CD4-positive, alpha-beta T cell treated with Interleukin-12 subunit alpha and Interleukin-12 subunit beta, for 1 hour (primary cell): ENCODE measurements around the gene HARBI1.
A peak's percentile ranks its signal among the peaks of the same experiment; 100 is the strongest.

Source experiments
- DNase-seq: peaks from one replicate; pipeline ENCODE4 v3.0.0-alpha.2; 2020

Gene HARBI1

DNA sequence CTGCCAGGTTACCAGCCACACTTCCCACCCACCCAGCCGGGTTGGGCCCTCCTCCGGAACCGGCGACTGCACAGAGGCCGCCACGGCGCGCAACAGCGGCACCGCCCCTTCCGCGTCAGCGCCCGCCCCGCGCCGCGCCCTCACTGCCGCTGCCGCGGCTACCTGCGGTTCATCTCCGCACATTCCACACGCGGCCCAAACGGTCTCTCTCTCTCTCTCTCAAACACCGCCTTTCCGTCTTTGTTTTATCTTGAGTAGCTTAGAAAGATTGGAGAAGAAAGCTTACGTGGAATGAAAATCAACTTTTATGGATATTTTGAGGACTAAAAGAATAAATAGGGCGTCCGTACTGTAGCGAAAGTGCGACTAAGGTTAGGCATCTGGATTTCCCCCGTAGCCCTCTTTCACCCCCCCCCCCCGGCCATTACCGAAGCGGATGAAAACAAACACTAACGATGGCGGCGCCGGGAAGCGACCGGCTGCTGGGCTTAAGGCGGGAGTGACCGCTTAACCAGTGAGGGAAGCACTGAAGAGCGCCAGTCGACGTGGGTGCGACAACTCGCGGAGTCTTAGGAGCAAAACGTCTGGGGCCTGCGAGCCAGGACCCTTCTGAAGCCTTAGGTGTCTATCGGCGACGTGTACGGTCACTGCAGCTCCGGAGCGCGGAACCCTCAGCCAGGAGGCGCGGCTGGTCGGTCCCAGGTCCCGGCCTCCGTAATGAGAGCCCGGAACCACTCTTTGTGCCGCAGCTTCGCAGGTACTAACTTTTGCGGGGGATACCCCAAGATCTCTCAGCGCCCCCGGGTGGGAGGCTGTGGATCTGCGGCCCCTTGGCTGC, at the start of gene HARBI1, which contains the start of gene ATG13:
Gene HARBI1, minus strand, starts transcription at position 94 of the 838 bp plus-strand sequence. CDS start 990 bp downstream, outside the sequence.
Gene ATG13, plus strand, starts transcription at position 420 of the 838 bp plus-strand sequence. CDS start 26,739 bp downstream, outside the sequence.
- peak; percentile 94 for DNase-seq

DNA sequence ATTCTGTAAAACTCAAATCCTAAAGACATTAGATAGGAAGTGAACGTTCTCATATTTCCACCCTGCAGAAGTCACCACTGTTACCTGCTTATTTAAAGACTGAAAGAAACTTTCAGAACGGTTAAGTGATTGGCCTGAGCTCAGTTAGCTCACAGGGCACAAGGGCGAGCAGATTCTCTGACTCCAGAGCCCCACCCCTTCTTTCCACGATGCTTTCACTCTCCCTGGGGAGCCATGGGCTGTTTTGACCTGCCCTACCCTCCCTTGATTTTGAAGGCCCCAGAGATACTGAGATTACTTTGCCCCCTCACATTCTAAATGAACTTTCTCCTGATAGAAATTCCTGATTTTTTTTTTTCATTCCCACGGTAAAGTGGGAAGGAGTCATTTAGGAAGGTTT, 49.5 kb upstream of the HARBI1 start:
- no peak for DNase-seq

DNA sequence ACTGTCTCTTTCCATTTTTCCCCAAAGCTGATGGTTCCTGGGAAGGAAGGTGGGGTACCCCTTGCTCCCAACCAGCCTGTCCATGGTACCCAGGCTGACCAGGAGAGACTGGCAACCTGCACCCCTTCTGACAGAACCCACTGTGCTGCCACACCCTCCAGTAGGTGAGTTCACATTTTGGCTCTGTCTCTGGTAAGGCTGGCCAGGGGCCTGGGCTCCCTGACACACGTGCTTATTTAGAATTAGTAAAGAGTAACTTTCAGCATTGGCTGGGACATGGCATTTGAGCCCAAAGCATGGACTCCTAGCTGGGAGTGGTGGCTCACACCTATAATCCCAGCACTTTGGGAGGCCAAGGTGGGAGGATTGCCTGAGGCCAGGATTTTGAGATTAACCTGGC, 48.3 kb upstream of the HARBI1 start:
- DNase-seq, result no peak

GRCh38 chr11:46664612-46665011, 47.6 kb upstream of the HARBI1 start:
- DNase-seq, result no peak

DNA sequence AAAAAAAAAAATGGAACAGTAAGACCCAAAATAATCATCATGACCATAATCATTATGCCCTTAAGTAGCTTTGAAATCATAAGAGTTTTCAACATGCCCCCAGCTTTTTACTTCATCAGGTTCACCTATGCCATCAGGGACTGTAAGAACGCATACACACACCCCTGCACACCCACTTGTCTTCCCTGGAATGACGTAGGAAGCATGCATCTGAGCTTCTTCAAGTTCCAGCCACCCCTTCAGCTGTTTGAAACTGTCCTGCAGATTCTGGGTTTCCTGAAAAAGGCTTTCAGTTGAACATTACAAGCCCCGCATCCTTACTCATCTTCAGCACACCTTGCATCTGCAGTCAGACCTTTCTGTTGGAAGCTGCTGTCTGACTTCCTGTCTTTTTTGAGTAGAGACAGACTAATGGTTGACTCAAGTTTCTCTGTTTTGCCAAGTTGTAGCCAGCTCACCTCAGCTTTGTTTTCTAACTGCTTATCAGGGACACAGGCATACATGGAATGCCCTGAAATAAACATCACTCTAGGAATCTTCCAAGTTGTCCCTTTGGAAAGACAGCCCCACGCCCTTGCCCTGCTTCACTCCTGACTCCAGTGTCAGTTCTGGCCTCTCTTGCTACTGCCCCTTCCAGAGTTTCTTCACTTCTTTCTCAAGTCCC, 46.4 kb upstream of the HARBI1 start:
- no peak for DNase-seq

DNA sequence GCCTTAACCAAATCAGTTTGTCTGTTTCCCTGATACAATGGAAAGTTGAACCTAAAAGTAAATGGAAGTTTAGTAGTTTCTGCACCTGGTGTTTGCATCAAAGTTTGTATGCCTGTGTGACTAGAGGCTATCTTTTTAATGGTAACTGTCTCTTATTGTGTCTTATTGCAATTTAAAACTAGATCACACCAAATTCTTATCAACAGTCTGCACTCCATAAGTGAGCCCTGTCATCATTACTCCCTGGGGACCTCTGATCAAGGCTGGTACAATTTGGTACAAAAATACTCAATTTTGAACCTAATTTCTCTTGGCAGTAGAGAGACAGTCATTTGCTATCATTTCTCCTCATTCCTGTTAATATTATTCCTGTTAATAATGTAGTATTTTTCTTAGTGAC, 45.3 kb upstream of the HARBI1 start:
- no peak for DNase-seq

GRCh38 chr11:46661836-46662235, 44.8 kb upstream of the HARBI1 start:
- no peak for DNase-seq

DNA sequence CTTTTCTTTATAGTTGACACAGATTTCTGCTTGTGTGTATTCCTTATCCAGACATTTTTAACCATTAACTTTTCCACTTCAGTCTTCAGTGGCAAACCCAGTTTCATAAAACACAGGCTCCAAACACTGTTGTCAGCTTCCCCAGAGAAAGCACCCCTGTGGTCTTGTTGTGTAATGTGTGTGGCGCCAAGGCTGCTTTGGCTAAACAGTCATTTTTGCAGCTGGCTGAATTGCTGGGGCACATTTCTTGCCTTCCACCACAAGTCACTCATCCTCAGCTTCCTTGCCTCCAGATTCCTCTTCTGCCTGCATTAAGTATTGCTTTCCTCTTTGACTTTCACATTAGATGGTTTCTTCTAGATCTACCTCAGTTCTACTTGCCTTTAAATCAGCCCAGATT, 42.9 kb upstream of the HARBI1 start:
- DNase-seq, result no peak

DNA sequence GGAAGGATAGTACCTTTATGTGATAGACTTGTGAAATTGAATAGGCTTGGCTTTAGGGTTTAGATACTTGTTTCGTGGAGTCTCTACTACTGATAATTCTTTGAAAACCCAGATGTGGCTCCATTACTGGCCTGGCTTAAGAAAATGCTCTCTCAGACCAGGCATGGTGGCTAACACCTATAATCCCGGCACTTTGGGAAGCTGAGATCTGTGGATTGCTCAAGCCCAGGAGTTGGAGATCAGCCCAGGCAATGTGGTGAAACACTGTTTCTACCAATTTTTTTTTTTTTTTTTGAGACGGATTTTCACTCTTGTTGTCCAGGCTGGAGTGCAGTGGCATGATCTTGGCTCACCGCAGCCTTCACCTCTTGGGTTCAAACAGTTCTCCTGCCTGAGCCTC, 41.2 kb upstream of the HARBI1 start:
- DNase-seq, result no peak

- no peak for DNase-seq
Measured at GRCh38 chr11:46657186-46657585, 40.2 kb upstream of the HARBI1 start.

DNA sequence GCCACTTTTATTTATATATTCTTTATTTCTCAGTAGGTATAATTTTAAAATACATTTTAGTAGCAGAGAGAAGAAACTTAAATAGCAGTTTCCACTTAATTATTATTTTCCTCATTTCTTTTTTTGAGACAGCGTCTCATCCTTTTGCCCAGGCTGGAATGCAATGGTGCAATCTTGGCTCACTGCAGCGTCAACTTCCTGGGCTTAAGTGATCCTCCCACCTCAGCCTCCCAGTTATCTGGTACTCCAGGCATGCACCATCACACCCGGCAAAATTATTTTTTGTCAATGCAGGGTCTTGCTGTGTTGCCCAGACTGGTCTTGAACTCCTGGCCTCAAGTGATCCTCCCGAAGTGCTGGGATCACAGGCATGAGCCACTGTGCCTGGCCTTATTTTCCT, 38.6 kb upstream of the HARBI1 start:
- no peak for DNase-seq

DNA sequence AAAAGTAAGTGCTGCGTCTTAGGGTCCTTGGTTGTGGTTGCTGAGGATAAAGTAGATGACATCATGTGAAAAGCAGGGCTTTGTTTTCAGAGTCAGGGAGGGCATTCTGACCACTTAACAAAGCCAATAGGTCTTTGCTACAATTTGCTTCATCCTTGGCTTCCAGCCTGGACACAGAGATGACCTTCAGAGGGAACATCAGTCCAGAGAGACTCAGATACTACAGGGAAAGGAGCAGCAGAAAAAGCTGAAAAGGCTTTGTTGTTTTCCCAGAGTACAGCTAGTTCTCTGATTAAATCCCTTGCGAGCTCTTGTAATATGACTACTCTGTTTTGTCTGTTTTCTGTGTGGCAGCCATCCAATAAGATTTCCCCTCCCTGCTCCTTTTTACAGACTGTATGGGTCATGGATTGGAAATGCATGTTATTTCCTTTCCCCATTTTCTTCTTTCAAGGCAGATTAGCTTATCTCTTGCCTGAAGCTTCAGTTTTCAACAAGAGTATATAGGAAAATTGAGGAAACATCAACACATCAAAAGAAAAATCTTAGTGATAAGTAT, 32.2 kb upstream of the HARBI1 start:
- no peak for DNase-seq

- no peak for DNase-seq
Measured at GRCh38 chr11:46643986-46644385, 27.0 kb upstream of the HARBI1 start.

- no peak for DNase-seq
Measured at GRCh38 chr11:46643531-46643930, 26.5 kb upstream of the HARBI1 start.

GRCh38 chr11:46642627-46643335, 25.8 kb upstream of the HARBI1 start:
- DNase-seq, result no peak

- DNase-seq, result no peak
Measured at GRCh38 chr11:46641639-46642038, 24.6 kb upstream of the HARBI1 start.

GRCh38 chr11:46640036-46640788, 23.2 kb upstream of the HARBI1 start:
- no peak for DNase-seq

GRCh38 chr11:46639197-46639839, 22.3 kb upstream of the HARBI1 start:
- DNase-seq, result no peak

- DNase-seq, result no peak
Measured at GRCh38 chr11:46637546-46637945, 20.5 kb upstream of the HARBI1 start.

GRCh38 chr11:46635557-46636139, 18.6 kb upstream of the HARBI1 start:
- DNase-seq, result no peak
